NCI-H82 treated with DMSO at 0.1 percent for 48 hours (cell line): Measurements from ENCODE around the gene KRT26.
"Not testable (repeated sequence)": the region's sequence is repeated elsewhere in the genome, so short reads cannot be mapped to it uniquely, and the experiment has no call there.

ENCODE experiments used
- DNase-seq: peaks from one replicate; lab custom pipeline; 2025; ENCODE audit not compliant: unreplicated experiment; lab: John Stamatoyannopoulos, UW

The KRT26 gene

DNA sequence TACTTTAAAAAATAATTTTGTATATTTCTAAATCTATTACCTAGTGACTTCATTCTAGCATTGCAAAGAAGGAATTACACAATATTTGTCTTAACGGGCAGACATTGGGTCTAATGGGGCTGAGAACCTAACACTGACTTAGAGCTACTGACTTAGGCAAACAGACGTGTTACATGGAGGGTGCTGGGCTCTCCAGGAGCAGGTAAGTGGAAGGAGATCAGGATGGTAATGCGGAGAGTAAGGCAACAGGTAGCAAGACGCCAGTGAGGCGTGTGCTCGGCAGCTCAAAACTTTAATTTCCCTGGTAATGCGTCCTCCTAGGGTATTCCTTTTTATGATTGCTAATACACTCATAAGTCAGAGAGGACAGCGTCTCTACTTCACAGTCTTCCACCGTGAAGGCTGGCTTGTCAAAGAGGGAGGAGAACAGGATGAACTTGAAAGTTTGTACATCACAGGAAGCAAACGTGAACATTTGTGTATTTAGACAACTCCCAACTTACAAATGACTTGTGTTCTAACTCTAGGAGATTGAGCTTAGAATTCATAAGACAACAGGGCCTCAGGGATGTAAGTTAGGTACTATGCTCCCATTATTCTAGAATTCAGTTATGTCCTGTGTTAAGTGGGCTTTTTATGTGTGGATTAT, 23.1 kb upstream of the KRT26 start:
- no peak for DNase-seq

DNA sequence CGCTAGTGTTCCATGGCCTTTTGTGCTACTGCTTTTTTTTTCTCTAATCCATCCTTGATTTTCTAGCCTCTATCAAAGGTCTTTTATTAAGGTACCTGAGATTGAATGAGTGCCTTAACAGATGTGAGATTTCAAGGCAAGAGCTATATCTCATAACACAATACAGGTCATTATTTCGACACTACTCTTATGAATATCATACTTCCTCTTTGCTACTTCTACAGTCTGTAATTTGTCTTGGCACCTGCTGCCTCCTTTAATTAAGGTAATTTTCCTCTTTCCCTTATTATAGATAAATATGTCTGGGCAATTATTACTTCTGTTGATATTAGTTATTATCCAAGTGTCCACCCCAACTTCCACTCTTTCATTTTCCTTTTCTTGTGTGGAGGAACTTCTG, 22.5 kb upstream of the KRT26 start:
- no peak for DNase-seq

DNA sequence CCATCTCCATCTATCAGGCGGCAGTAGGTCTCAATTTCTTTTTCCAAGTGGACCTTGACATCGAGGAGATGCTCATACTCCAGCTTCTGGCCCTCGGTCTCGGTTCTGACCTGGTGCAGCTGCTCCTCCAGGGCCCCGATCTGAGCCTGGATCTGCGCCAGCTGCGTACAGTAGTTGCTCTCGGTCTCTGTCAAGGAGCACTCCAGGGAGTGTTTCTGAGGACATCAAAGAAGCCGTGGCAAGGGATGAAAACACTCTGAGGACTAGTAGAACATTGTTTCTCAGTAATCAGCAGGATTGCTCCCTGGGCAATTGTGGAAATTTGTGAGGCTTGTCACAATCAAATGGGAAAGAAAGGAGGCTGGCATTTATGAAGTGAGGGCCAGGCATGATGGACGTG, 21.8 kb upstream of the KRT26 start:
- no peak for DNase-seq

DNA sequence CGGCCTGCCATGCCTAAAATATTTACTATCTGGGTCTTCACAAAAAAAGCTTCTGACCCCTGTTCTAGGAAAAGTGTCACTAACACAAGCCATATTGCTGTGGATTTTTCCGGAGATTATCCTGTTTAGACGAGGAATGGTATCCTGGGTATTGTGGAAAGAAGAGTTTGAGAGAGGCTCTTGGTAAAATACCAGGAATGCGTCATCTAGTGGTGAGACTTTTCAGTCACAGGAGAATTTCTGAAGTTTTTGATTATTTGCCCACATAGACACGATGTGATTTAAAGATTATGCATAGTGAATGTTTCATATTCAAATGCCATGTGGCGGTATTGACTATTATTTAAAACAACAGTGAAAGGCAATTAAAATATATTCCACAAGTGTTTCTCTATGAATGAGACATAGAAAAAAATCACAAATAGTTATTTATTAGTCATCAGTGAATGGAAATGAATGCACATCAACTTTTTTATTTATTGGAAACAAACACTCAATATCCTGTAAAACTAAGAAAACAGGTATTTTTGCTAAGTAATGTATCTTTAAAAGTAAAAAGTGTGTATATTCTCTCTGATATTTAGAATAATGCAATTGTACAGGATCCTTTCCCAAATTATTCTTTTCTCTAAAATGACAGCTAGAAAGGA, 19.9 kb upstream of the KRT26 start:
- no peak for DNase-seq

DNA sequence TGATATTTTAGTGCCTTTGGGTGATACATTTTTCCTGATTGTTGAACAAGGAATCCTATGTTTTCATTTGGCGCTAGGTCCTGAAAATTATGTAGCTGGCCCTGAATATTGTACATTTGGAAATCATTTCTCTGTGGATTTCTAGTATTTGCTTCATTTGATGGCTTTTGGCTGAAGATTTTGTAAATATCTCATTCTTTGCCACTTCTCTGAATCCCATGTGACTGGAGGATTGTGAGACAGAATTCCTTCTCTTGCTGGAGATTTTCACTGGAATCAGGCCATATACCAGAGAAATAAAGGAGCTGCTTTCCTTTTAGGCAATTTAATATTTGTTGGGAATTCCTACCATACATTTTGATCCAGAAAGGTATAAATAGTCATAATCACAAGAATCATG, 19.1 kb upstream of the KRT26 start:
- DNase-seq, result no peak

DNA sequence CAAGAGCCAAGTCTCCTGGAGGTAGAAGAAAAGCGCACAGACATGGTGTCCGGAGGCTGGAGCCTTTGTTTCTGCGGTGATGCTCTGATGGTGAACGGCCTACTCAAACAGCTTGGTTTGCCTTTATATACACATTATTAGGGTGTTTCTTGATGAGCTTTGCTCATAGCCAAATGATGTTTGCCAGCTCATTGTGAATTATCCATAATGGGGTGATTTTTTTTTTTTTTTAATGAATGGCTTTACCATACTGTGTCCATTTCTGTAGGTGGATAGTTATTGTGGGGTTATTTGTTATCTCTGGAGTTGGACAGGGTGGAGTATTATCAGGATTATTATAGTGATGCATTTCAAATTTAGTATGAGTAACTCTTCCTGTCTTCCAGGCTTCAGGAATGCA, 10.4 kb upstream of the KRT26 start, which contains the start of gene KRT27:
KRT27 (minus strand) TSS at position 101 of the 400 bp plus-strand sequence; CDS start at position 44, 57 bp downstream.
- no peak for DNase-seq

DNA sequence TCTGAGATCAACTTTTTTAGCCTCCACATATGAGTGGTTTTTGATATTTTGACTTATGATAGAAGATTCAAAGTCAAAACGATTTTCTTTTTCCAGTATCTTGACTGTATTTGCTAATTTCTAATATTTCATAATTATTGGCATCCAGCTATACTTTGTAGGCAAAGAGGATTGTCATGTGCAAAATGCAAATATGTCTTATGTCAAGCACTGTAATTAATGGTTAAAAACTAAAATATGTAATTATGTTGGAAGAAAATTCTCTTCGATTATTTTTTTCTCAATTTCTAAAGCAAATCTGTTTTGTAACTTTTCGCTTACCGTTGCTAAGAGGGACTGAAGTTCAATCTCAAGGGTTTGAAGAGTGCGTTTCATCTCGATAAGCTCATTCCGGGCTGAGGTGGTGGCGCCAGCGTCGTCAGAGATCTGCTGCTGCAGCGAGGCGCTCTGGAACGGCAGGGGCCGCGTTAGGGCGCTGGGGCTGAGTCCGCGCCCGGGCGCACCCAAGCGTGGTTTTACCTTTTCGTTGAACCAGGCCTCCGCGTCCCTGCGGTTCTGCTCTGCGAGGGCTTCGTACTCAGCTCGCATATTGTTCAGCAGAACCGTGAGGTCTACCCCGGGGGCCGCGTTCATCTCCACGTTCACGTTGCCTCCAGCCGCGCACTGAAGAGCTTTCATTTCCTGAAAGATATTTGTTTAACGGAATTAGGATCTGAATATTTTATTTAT, 7.3 kb upstream of the KRT26 start:
- DNase-seq, result no peak

DNA sequence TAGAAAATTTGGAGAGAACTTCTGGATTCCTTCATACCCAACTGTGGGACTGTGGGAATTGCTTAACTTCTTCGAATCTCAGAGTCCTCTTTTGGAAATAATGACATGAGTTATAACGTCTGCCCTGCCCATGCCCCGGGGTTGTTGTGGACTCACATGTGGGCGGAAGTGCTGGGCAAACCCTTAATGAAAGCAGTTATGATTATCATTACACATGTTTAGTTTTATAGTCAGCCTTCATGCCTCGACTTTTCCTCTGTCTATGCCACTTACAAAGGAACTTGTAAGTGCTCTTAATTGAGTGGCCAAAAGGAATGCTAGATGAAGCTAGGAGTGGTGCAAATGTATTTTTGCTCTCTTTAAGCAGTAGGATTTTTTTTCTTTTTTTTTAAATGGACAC, 6.5 kb upstream of the KRT26 start:
- no peak for DNase-seq

DNA sequence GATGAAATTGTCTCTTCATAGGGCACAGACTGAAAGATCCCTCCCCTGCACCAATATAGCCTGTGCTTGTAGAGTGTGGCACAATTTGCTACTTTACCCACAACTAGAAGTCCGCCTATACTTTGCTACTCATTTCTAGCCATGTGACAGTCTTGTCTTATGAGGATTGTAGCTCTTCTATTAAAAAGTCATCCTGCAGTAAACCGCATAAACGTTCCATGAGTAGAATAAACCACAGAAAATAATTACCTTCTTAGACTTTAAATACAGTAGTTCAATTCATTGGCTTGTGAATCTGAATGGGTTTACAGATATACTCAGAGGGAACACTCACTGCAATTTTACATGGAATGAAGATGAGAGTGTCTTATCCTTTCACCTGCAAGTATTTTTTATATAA, 6.0 kb upstream of the KRT26 start:
- no peak for DNase-seq

DNA sequence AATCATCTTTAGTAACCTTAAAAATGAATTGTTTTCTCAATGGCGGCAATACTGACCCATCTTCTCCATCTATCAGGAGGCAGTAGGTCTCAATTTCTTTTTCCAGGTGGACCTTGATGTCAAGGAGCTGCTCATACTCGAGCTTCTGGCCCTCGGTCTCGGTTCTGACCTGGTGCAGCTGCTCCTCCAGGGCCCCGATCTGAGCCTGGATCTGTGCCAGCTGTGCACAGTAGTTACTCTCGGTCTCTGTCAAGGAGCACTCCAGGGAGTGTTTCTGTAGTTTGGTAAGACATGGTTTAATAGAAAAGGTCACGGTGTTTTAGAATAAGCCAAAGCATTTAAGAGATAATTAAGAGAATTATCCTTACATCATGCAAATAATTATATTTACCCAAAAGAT, 5.5 kb upstream of the KRT26 start:
- no peak for DNase-seq

DNA sequence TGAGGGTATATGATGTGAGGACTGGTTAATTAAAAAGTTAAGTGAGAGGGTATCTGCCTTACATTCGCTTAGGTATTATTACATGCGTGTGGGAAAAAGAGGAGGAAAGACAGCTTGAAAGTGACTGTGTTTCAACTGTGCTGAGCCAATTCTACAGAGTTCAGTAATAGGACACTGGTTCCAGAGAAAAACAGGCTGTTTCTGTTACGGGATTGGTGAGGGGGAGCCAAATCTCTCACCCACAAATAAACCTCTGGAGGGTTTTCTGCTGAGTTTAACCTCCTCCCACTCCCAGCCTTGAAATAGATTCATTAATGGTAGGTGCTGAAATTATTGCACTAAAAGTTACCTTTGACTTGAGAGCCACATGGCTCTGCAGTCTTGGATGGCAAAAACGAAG, 3.9 kb upstream of the KRT26 start:
- DNase-seq, result no peak

DNA sequence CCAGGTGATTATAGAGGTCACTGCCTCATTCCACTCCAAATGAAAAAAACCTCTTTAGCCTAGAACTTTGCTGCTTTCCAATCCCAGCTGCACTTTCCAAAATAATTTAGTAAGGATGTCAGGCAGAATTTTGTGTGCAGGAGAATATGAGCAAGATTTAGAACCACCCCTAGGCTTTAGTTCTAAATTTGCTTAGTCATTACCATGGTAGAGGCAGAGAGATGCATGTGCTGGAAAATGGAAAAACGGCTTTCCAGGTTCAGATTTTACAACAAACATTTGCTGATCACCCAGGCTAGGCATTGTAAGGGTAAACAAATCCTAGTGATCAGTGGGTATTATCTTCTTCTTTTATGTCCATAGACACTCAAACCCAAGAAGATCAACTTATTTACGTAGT, 6.3 kb downstream of the KRT26 start:
- no peak for DNase-seq

DNA sequence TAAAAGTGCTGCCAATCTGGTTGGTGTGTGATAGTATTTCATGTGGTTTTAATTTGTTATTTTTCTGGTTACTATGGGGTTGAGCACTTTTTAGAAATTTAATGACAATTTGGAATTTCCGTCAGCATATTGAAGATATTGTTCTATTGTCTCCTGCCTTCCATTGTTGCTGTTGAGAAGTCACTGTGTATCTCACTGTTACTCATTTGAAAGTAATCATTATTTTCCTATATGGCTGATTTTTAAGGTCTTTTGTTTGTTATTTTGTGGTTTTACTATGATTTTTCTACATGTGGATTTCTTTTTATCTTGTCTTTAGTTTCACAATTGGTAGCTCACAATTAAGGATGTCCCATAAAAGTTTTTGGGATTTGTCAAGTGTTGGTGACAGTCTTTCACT, 8.2 kb downstream of the KRT26 start:
- no peak for DNase-seq

DNA sequence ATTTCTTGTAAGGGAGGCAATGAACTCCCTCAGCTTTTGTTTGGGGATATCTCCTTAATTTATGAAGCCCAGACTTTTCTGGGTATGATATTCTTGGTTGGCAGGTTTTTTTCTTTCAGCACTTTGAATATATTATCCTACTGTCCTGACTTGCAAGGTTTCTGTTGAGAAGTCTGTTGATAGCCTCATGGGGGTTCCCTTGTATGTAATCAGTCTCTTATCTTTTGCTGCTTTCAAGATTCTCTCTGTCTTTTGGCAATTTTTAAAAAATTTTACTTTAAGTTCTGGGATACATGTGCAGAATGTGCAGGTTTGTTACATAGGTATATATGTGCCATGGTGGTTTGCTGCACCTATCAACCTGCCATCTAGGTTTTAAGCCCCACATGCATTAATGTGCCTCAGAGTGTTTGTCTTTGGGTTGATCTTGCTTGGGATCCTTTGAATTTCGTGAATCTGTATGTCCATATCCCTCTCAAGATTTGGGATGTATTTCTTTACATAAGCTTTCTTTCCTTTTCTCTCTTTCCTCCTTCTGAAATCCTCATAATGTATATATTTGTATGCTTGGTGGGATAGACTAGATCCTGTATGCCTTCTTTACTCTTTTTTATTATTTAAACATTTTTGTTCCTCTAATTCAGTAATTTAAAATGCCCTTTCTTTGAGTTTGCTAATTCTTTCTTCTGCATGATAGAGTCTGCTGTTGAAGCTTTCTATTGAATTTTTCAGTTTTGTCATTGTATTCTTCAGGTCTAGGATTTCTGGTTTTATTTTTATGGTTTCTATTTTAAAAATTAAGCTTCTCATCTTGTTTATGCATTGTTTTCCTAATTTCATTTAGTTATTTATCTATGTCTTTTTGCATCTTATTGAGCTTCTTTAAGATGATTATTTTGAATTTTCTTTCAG, 11.6 kb downstream of the KRT26 start:
- no peak for DNase-seq

DNA sequence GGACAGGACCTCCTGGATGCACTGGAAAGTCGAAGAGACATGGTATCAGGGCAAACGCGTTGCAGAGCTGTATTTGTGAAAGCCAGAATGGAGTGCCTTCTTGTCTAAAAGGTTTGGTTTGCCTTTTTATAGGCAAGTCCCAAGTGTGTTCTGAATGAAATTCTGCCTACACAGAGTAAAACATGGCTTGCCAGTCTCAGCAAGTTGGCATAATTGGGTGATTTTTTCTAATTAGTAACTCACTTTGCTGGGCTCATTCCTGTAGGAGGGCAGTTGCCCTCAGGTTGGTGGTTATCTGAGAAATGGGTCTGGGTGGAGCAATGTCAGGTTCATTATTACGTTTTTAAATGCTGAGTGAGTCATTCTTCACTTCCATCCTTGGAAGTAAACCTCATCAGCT, 16.8 kb downstream of the KRT26 start, which contains the start of gene KRT25:
KRT25 (minus strand) TSS at position 101 of the 400 bp plus-strand sequence; CDS start at position 41, 60 bp downstream.
- DNase-seq, result no peak

DNA sequence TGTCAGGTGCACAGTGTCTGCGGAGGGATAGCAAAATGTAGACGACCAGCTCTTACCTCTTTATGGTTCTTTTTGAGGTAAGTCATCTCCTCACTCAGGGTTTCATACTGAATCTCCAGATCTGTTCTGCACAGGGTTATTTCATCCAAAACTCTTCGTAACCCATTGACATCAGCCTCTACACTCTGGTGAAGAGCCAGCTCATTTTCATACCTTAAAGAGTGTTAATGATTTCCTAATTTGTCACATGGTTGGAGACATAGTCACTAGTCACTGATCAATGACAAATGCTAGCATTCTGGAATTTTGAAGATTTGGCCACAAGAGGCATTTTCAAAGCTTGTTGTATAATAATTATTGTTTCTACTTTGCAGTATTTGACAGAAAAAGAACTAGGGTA, 18.2 kb downstream of the KRT26 start:
- no peak for DNase-seq

DNA sequence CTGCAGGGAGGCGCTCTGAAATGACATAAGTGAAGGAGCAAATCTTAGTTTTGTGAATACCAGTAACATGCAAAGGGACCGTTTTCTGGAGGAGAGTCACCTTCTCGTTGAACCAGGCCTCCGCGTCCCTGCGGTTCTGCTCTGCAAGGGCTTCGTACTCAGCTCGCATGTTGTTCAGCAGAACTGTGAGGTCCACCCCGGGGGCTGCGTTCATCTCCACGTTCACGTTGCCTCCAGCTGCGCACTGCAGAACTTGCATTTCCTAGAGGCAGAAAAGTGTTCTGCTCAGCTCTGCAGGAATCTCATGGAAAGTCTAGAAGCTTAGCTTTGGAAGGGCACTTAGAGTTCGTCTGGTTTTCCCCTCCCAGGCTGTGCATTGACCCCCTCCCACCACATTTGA, 20.9 kb downstream of the KRT26 start:
- no peak for DNase-seq

DNA sequence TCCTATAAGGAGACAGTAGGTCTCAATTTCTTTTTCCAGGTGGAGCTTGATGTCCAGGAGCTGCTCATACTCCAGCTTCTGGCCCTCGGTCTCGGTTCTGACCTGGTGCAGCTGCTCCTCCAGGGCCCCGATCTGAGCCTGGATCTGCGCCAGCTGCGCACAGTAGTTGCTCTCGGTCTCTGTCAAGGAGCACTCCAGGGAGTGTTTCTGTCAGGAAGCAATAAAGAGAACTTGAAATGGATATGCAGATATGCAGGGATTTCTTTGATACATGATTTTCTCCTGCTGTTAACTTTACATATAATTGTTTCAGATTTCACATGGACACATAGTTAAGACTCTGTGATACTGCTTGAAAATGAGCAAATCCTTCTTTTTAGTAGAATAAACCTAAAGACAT, 21.6 kb downstream of the KRT26 start:
- no peak for DNase-seq

DNA sequence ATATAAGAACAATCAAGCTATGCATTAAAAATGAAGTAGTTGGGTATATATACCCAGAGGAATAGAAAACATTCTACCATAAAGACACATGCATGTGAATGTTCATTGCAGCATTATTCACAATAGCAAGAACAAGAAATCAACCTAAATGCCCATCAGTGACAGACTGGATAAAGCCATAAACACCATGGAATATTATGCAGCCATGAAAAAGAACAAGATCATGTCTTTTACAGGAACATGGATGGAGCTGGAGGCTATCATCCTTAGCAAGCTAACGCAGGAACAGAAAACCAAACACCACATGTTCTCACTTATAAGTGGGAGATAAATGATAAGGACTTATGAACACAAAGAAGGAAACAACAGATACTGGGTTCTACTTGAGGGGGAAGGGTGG, 23.3 kb downstream of the KRT26 start:
- DNase-seq, result not testable (repeated sequence)

DNA sequence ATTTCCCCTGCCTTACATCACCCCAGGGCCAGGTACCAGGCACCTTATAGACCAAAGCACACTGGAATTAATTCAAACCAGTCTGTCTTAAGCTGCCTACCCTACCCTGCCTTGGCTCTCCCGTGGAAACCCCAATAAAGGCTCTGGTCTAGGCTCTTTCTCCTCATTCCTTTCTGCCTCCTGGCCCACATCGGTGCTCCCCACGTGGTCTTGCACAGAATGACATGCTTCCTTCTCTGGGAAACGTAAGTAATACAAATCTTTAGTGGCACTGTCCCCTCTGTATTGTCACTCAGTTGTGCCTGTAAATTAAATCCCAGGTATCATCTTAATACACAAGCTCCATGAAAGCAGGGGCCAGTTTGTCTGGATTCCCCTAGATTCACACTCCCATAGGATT, 33.4 kb downstream of the KRT26 start:
- no peak for DNase-seq

DNA sequence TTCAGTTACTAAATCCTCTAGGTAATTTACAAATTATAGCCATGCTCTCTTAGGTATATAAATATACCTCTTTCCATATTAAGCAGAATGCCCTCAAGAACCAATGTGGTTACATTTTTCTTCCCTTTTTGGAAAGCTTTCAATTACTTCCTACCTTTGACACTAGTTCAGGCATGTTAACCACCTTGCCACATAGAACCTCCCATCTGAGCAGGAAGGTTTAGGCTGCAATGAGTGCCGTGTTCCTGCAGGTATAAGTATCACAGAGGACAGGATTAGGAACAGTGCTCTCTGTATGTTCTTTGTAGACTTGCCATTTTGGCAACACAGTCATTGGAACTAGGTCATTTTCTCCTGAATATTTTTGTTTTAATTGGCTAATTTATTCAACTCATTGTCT, 37.0 kb downstream of the KRT26 start:
- DNase-seq, result no peak
